Keratinocyte (primary cell): ENCODE results near the gene MGAT5.

Source experiments
- EZH2 ChIP-seq: IDR thresholded peaks from one replicate; pipeline ENCODE4 v1.6.1; 2012; ENCODE audit warnings: inconsistent platforms, mild to moderate bottlenecking, low read length, moderate library complexity
- TF ChIP-seq, protein P1 (sequence below), 3 experiments: IDR thresholded peaks in 1 of 3; conservative IDR thresholded peaks in 1 of 3; optimal IDR thresholded peaks in 1 of 3; 2 replicates in 2 of 3; 3 replicates in 1 of 3; pipeline versions ENCODE3 to v1.5.1; 2011; ENCODE audit warnings: low read length in 3 of 3, mild to moderate bottlenecking in 3 of 3, moderate library complexity in 2 of 3, control low read depth in 1 of 3, inconsistent platforms in 1 of 3; ENCODE audit not compliant: insufficient read depth in 2 of 3; ENCODE audit errors: extremely low read depth in 1 of 3

- TF ChIP-seq, protein P1, sequence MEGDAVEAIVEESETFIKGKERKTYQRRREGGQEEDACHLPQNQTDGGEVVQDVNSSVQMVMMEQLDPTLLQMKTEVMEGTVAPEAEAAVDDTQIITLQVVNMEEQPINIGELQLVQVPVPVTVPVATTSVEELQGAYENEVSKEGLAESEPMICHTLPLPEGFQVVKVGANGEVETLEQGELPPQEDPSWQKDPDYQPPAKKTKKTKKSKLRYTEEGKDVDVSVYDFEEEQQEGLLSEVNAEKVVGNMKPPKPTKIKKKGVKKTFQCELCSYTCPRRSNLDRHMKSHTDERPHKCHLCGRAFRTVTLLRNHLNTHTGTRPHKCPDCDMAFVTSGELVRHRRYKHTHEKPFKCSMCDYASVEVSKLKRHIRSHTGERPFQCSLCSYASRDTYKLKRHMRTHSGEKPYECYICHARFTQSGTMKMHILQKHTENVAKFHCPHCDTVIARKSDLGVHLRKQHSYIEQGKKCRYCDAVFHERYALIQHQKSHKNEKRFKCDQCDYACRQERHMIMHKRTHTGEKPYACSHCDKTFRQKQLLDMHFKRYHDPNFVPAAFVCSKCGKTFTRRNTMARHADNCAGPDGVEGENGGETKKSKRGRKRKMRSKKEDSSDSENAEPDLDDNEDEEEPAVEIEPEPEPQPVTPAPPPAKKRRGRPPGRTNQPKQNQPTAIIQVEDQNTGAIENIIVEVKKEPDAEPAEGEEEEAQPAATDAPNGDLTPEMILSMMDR (optimal IDR thresholded peaks at IDR 0.05 in 1 of 3, IDR thresholded peaks at IDR 0.05 in 1 of 3, conservative IDR thresholded peaks at IDR 0.05 in 1 of 3; ENCODE audit: extremely low read depth in 1 of 3, insufficient read depth in 2 of 3, low read length in 3 of 3) = no peak
- TF ChIP-seq EZH2 = no peak
Measured at GRCh38 chr2:134498654-134499053, 244.8 kb downstream of the MGAT5 start.
